ENCODE data around the gene PSMB3.
A peak's percentile ranks its signal among the peaks of the same experiment; 100 is the strongest.

The PSMB3 gene

DNA sequence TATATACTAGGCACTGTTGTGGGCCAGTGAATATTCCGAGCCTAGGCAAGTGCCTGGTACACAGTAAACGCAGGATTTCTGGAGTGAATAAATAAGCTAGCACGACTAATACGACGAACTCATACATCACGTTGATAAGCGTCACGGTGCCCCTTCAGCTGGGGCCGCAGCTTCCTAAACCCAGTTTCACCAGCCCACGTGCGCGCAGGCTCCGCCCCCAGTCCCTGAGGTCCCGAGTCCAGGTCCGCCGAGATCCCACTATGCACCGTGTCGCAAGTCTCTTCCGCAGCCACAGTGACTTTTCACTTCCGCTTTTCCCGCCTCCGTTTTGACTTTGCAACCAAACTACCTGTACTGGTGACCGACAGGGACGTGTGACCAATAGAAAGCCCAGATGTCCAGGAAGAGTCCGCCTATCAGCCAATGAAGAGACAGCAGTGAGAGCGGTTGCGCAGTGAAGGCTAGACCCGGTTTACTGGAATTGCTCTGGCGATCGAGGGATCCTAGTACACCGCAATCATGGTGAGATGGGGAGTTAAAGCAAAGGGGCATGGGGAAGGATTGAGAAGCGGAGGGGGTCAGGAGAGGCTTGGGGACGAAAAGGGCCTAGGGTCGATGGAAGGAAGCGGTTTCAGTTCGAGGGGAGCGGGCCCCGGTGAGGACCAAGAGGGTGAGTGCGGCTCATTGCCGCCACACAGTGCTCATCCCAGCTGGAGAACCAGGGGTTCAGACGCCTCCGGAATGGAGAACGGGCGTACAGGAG is at the start of gene PSMB3 (continued):
- TF ChIP-seq, protein P1, sequence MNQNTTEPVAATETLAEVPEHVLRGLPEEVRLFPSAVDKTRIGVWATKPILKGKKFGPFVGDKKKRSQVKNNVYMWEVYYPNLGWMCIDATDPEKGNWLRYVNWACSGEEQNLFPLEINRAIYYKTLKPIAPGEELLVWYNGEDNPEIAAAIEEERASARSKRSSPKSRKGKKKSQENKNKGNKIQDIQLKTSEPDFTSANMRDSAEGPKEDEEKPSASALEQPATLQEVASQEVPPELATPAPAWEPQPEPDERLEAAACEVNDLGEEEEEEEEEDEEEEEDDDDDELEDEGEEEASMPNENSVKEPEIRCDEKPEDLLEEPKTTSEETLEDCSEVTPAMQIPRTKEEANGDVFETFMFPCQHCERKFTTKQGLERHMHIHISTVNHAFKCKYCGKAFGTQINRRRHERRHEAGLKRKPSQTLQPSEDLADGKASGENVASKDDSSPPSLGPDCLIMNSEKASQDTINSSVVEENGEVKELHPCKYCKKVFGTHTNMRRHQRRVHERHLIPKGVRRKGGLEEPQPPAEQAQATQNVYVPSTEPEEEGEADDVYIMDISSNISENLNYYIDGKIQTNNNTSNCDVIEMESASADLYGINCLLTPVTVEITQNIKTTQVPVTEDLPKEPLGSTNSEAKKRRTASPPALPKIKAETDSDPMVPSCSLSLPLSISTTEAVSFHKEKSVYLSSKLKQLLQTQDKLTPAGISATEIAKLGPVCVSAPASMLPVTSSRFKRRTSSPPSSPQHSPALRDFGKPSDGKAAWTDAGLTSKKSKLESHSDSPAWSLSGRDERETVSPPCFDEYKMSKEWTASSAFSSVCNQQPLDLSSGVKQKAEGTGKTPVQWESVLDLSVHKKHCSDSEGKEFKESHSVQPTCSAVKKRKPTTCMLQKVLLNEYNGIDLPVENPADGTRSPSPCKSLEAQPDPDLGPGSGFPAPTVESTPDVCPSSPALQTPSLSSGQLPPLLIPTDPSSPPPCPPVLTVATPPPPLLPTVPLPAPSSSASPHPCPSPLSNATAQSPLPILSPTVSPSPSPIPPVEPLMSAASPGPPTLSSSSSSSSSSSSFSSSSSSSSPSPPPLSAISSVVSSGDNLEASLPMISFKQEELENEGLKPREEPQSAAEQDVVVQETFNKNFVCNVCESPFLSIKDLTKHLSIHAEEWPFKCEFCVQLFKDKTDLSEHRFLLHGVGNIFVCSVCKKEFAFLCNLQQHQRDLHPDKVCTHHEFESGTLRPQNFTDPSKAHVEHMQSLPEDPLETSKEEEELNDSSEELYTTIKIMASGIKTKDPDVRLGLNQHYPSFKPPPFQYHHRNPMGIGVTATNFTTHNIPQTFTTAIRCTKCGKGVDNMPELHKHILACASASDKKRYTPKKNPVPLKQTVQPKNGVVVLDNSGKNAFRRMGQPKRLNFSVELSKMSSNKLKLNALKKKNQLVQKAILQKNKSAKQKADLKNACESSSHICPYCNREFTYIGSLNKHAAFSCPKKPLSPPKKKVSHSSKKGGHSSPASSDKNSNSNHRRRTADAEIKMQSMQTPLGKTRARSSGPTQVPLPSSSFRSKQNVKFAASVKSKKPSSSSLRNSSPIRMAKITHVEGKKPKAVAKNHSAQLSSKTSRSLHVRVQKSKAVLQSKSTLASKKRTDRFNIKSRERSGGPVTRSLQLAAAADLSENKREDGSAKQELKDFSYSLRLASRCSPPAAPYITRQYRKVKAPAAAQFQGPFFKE (tag by site-specific recombination; IDR thresholded peaks at IDR 0.05; ENCODE audit: borderline replicate concordance), result no peak
- TF ChIP-seq, protein P2, sequence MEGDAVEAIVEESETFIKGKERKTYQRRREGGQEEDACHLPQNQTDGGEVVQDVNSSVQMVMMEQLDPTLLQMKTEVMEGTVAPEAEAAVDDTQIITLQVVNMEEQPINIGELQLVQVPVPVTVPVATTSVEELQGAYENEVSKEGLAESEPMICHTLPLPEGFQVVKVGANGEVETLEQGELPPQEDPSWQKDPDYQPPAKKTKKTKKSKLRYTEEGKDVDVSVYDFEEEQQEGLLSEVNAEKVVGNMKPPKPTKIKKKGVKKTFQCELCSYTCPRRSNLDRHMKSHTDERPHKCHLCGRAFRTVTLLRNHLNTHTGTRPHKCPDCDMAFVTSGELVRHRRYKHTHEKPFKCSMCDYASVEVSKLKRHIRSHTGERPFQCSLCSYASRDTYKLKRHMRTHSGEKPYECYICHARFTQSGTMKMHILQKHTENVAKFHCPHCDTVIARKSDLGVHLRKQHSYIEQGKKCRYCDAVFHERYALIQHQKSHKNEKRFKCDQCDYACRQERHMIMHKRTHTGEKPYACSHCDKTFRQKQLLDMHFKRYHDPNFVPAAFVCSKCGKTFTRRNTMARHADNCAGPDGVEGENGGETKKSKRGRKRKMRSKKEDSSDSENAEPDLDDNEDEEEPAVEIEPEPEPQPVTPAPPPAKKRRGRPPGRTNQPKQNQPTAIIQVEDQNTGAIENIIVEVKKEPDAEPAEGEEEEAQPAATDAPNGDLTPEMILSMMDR (tag by site-specific recombination; IDR thresholded peaks at IDR 0.05), result peak; percentile 71
- TF ChIP-seq, protein P3, sequence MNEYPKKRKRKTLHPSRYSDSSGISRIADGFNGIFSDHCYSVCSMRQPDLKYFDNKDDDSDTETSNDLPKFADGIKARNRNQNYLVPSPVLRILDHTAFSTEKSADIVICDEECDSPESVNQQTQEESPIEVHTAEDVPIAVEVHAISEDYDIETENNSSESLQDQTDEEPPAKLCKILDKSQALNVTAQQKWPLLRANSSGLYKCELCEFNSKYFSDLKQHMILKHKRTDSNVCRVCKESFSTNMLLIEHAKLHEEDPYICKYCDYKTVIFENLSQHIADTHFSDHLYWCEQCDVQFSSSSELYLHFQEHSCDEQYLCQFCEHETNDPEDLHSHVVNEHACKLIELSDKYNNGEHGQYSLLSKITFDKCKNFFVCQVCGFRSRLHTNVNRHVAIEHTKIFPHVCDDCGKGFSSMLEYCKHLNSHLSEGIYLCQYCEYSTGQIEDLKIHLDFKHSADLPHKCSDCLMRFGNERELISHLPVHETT (tag by site-specific recombination; IDR thresholded peaks at IDR 0.05), result 0 out of 2 replicates have a peak, but pooled peaks have one; percentile 80
- TF ChIP-seq, protein P4, sequence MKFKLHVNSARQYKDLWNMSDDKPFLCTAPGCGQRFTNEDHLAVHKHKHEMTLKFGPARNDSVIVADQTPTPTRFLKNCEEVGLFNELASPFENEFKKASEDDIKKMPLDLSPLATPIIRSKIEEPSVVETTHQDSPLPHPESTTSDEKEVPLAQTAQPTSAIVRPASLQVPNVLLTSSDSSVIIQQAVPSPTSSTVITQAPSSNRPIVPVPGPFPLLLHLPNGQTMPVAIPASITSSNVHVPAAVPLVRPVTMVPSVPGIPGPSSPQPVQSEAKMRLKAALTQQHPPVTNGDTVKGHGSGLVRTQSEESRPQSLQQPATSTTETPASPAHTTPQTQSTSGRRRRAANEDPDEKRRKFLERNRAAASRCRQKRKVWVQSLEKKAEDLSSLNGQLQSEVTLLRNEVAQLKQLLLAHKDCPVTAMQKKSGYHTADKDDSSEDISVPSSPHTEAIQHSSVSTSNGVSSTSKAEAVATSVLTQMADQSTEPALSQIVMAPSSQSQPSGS (tag by site-specific recombination; IDR thresholded peaks at IDR 0.05; ENCODE audit: low read depth), result no peak
- TF ChIP-seq ZNF221 (tag by site-specific recombination; IDR thresholded peaks at IDR 0.05; ENCODE audit: borderline replicate concordance) (no peak), ZNF341 (tag by site-specific recombination; IDR thresholded peaks at IDR 0.05; ENCODE audit: low read depth) (peak; percentile 80), ZNF114 (tag by site-specific recombination; IDR thresholded peaks at IDR 0.05) (no peak), ZFP69B (tag by site-specific recombination; IDR thresholded peaks at IDR 0.05) (no peak; the same call in 1 of the 2 replicates), MEIS1 (CRISPR knock-in tag; IDR thresholded peaks at IDR 0.05; ENCODE audit: borderline replicate concordance) (no peak), KLF9 (tag by site-specific recombination; IDR thresholded peaks at IDR 0.05; ENCODE audit: low read depth) (peak; percentile 26; the same call in 1 of the 2 replicates), ZNF776 (tag by site-specific recombination; IDR thresholded peaks at IDR 0.05; ENCODE audit: borderline replicate concordance) (no peak), GLI4 (tag by site-specific recombination; IDR thresholded peaks at IDR 0.05) (no peak), GLIS2 (tag by site-specific recombination; IDR thresholded peaks at IDR 0.05) (peak; percentile 55), TRIM28 (IDR thresholded peaks at IDR 0.05; ENCODE audit: borderline replicate concordance, low read length) (peak; percentile 82; the same call in 1 of the 2 replicates), ZNF366 (tag by site-specific recombination; conservative IDR thresholded peaks at IDR 0.05) (no peak), ZNF521 (tag by site-specific recombination; IDR thresholded peaks at IDR 0.05) (no peak), ZNF596 (tag by site-specific recombination; IDR thresholded peaks at IDR 0.05) (no peak), ZNF239 (tag by site-specific recombination; IDR thresholded peaks at IDR 0.05) (no peak), HOXA7 (CRISPR knock-in tag; IDR thresholded peaks at IDR 0.05; ENCODE audit: borderline replicate concordance) (no peak), ZNF121 (tag by site-specific recombination; IDR thresholded peaks at IDR 0.05) (no peak)
- TF ChIP-seq, protein P5, sequence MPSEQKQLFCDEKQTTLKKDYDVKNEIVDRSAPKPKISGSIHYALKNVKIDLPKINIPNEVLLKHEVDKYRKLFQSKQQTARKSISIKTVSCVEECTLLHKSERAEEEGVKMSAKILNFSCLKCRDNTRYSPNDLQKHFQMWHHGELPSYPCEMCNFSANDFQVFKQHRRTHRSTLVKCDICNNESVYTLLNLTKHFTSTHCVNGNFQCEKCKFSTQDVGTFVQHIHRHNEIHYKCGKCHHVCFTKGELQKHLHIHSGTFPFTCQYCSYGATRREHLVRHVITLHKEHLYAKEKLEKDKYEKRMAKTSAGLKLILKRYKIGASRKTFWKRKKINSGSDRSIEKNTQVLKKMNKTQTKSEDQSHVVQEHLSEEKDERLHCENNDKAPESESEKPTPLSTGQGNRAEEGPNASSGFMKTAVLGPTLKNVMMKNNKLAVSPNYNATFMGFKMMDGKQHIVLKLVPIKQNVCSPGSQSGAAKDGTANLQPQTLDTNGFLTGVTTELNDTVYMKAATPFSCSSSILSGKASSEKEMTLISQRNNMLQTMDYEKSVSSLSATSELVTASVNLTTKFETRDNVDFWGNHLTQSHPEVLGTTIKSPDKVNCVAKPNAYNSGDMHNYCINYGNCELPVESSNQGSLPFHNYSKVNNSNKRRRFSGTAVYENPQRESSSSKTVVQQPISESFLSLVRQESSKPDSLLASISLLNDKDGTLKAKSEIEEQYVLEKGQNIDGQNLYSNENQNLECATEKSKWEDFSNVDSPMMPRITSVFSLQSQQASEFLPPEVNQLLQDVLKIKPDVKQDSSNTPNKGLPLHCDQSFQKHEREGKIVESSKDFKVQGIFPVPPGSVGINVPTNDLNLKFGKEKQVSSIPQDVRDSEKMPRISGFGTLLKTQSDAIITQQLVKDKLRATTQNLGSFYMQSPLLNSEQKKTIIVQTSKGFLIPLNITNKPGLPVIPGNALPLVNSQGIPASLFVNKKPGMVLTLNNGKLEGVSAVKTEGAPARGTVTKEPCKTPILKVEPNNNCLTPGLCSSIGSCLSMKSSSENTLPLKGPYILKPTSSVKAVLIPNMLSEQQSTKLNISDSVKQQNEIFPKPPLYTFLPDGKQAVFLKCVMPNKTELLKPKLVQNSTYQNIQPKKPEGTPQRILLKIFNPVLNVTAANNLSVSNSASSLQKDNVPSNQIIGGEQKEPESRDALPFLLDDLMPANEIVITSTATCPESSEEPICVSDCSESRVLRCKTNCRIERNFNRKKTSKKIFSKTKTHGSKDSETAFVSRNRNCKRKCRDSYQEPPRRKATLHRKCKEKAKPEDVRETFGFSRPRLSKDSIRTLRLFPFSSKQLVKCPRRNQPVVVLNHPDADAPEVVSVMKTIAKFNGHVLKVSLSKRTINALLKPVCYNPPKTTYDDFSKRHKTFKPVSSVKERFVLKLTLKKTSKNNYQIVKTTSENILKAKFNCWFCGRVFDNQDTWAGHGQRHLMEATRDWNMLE (tag by site-specific recombination; conservative IDR thresholded peaks at IDR 0.05; ENCODE audit: low read depth), result peak; percentile 88
- TF ChIP-seq, protein P6, sequence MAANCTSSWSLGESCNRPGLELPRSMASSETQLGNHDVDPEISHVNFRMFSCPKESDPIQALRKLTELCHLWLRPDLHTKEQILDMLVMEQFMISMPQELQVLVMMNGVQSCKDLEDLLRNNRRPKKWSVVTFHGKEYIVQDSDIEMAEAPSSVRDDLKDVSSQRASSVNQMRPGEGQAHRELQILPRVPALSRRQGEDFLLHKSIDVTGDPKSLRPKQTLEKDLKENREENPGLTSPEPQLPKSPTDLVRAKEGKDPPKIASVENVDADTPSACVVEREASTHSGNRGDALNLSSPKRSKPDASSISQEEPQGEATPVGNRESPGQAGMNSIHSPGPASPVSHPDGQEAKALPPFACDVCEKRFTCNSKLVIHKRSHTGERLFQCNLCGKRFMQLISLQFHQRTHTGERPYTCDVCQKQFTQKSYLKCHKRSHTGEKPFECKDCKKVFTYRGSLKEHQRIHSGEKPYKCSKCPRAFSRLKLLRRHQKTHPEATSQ (tag by site-specific recombination; IDR thresholded peaks at IDR 0.05), result no peak

Measured in HEK293 (cell line).